HUES48 (cell line): ENCODE data around the gene OR6C68.
"Not testable (repeated sequence)": the region's sequence is repeated elsewhere in the genome, so short reads cannot be mapped to it uniquely, and the experiment has no call there.

ENCODE experiments used
- H3K27ac ChIP-seq: one replicate; pipeline ENCODE4 v1.7.0; 2013; ENCODE audit warnings: low read depth, low read length, inconsistent platforms
- H3K27me3 ChIP-seq: 2 replicates; pipeline ENCODE4 v1.6.1; 2013; ENCODE audit warnings: mild to moderate bottlenecking, low read length; ENCODE audit not compliant: control insufficient read depth, insufficient read depth
- H3K36me3 ChIP-seq: 2 replicates; pipeline ENCODE4 v1.6.1; 2013; ENCODE audit warnings: low read length; ENCODE audit not compliant: control insufficient read depth, insufficient read depth
- H3K4me1 ChIP-seq: 2 replicates; pipeline ENCODE4 v1.6.1; 2013; ENCODE audit warnings: mild to moderate bottlenecking, low read length; ENCODE audit not compliant: control insufficient read depth, insufficient read depth
- H3K4me3 ChIP-seq: 2 replicates; pipeline ENCODE4 v1.5.1; 2013; ENCODE audit warnings: mild to moderate bottlenecking, low read depth, low read length
- H3K9ac ChIP-seq: 2 replicates; pipeline ENCODE4 v1.6.1; 2013; ENCODE audit warnings: mild to moderate bottlenecking, low read depth, low read length, moderate library complexity
- H3K9me3 ChIP-seq: 2 replicates; pipeline ENCODE4 v1.6.1; 2013; ENCODE audit warnings: low read length; ENCODE audit not compliant: control insufficient read depth, insufficient read depth

The OR6C68 gene

GRCh38 chr12:55484284-55484683, 7.9 kb upstream of the OR6C68 start:
- not testable (repeated sequence) for H3K27ac ChIP-seq, H3K27me3 ChIP-seq, H3K9me3 ChIP-seq, H3K9ac ChIP-seq, H3K4me3 ChIP-seq, H3K36me3 ChIP-seq, H3K4me1 ChIP-seq

GRCh38 chr12:55495490-55495889, 3.3 kb downstream of the OR6C68 start:
- no peak overlapping the region for H3K9ac ChIP-seq
- H3K27me3 ChIP-seq: no peaks in the 10 kb centered on the region
- no peaks in the 10 kb centered on the region for H3K4me1 ChIP-seq
- no peaks in the 10 kb centered on the region for H3K9me3 ChIP-seq
- no peaks in the 10 kb centered on the region for H3K36me3 ChIP-seq
- H3K4me3 ChIP-seq: no peak overlapping the region
- H3K27ac ChIP-seq: no peak overlapping the region

- no peak overlapping the region for H3K4me3 ChIP-seq
- H3K36me3 ChIP-seq: no peaks in the 10 kb centered on the region
- no peaks in the 10 kb centered on the region for H3K27me3 ChIP-seq
- H3K9me3 ChIP-seq: no peaks in the 10 kb centered on the region
- H3K4me1 ChIP-seq: no peaks in the 10 kb centered on the region
- H3K9ac ChIP-seq: no peak overlapping the region
- H3K27ac ChIP-seq: no peak overlapping the region
Measured at GRCh38 chr12:55499231-55499630, 7.1 kb downstream of the OR6C68 start.

DNA sequence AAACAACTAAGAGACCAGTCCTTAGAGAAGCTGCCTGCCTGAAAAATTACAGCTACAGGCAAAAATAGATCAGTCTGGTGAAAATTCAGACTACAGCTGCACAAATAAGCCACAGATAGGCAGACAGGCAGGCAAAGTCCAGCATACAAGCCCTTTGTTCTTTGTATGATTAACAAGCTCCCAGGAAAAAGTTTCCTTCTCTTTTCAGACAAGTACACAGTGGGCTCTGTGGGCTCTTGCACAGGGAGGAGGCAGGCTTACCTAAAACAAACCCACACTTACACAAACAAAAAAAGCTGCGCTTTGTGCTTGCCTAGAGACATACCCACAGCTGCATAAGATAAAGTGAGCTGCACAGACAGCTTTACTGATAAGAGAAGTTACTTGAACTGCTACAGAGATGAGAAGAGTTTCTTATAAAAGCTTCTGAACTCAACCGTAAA, 7.7 kb downstream of the OR6C68 start:
- Histone ChIP-seq H3K36me3 (no peaks in the 10 kb centered on the region), H3K27ac (no peak overlapping the region), H3K4me3 (no peak overlapping the region), H3K9me3 (no peaks in the 10 kb centered on the region), H3K27me3 (no peaks in the 10 kb centered on the region), H3K9ac (no peak overlapping the region), H3K4me1 (no peaks in the 10 kb centered on the region)

DNA sequence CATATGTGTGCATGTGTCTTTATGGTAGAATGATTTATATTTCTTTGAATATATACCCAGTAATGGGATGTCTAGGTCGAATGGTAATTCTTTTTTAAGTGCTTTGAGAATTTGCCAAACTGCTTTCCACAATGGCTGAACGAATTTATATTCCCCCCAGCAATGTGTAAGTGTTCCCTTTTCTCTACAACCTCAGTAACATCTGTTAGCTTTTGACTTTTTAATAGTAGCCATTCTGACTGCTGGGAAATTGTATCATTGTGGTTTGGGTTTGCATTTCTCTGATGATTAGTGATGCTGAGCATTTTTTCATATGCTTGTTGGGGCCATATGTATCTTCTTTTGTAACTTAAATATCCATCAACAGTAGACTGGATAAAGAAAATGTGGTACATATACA, 9.4 kb downstream of the OR6C68 start:
- Histone ChIP-seq H3K36me3 (no peaks in the 10 kb centered on the region), H3K4me1 (no peaks in the 10 kb centered on the region), H3K9me3 (no peaks in the 10 kb centered on the region), H3K27me3 (no peaks in the 10 kb centered on the region), H3K9ac (no peak overlapping the region), H3K4me3 (no peak overlapping the region), H3K27ac (no peak overlapping the region)

DNA sequence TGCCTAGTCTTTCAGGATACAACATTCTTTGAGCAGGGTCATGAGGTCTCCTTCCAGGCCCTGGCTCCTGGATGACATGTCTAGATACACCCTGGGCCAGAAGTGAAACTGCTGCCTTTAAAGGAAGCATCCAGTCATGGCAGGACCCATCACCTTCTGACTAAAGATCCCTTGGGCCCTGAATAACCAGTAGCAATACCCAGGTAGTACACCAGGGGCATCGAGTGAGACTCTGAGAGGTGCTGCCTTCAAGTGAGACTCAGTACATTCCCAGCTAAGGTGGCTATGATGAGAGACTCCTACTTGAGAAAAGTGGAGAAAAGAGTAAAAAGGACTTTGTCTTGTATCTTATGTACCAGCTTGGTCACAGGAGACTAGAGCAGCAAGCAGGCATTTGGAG, 23.5 kb downstream of the OR6C68 start:
- Histone ChIP-seq H3K4me3 (no peak overlapping the region), H3K4me1 (no peaks in the 10 kb centered on the region), H3K36me3 (no peaks in the 10 kb centered on the region), H3K27me3 (no peaks in the 10 kb centered on the region), H3K27ac (no peak overlapping the region), H3K9ac (no peak overlapping the region), H3K9me3 (peaks cover 4% of the 10 kb centered on the region)

DNA sequence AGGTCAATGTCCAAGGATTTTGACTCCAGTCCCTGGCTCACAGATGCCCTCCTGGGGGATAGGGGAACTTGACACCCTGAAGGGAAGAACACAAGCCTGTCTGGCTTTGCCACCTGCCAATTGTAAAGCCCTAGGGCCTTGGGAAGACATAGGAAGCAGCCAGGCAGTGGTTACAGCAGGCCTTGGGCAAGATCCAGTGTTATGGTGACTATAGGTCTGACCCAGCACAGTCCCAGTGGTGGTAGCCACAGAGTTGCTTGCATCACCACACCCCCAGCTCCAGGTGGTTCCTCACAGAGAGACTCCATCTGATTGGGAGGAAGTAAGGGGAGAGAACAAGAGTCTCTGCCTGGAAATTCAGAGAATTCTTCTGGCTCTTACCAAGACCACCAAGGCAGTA, 24.2 kb downstream of the OR6C68 start:
- peaks cover 4% of the 10 kb centered on the region for H3K9me3 ChIP-seq
- H3K4me3 ChIP-seq: no peak overlapping the region
- H3K27me3 ChIP-seq: no peaks in the 10 kb centered on the region
- no peak overlapping the region for H3K27ac ChIP-seq
- no peaks in the 10 kb centered on the region for H3K36me3 ChIP-seq
- no peak overlapping the region for H3K9ac ChIP-seq
- no peaks in the 10 kb centered on the region for H3K4me1 ChIP-seq
